GM19372 (cell line): ENCODE data around the gene ITGA1.
A peak's percentile ranks its signal among the peaks of the same experiment; 100 is the strongest.
"Not testable (repeated sequence)": the region's sequence is repeated elsewhere in the genome, so short reads cannot be mapped to it uniquely, and the experiment has no call there.

ENCODE experiments used
- ATAC-seq: cut with Tn5 transposase; IDR thresholded peaks from one replicate; pipeline ENCODE4 v1.9.1; 2021; ENCODE audit warnings: mild to moderate bottlenecking, low read depth, moderate library complexity; ENCODE audit not compliant: unreplicated experiment

The ITGA1 gene

GRCh38 chr5:52787600-52788504, at the start of gene ITGA1, which contains the start of gene PELO:
Gene ITGA1 (plus strand): TSS chr5:52787916. CDS start chr5:52788354, 438 bp downstream.
Gene PELO (plus strand): TSS chr5:52787916. CDS start chr5:52800395, 12,479 bp downstream.
- peak; percentile 71 for ATAC-seq

GRCh38 chr5:52738095-52738506, 49.6 kb upstream of the ITGA1 start:
- ATAC-seq = peak; percentile 63

GRCh38 chr5:52740007-52740406, 47.7 kb upstream of the ITGA1 start:
- ATAC-seq = no peak

GRCh38 chr5:52743012-52743411, 44.7 kb upstream of the ITGA1 start:
- ATAC-seq = no peak

- no peak for ATAC-seq
These were observed 44.2 kb upstream of the ITGA1 start for GRCh38 chr5:52743529-52743928.

GRCh38 chr5:52743970-52744369, 43.7 kb upstream of the ITGA1 start:
- ATAC-seq = no peak

- ATAC-seq = not testable (repeated sequence)
These were observed 42.8 kb upstream of the ITGA1 start for GRCh38 chr5:52744867-52745458.

- ATAC-seq = no peak
These were observed 41.2 kb upstream of the ITGA1 start for GRCh38 chr5:52746539-52746938.

GRCh38 chr5:52748590-52748989, 39.1 kb upstream of the ITGA1 start:
- no peak for ATAC-seq

GRCh38 chr5:52749666-52750065, 38.0 kb upstream of the ITGA1 start:
- ATAC-seq = no peak

GRCh38 chr5:52751137-52751536, 36.6 kb upstream of the ITGA1 start:
- no peak for ATAC-seq

- no peak for ATAC-seq
These were observed 33.7 kb upstream of the ITGA1 start for GRCh38 chr5:52754051-52754450.

- no peak for ATAC-seq
These were observed 30.2 kb upstream of the ITGA1 start for GRCh38 chr5:52757527-52757926.

- ATAC-seq = no peak
These were observed 29.7 kb upstream of the ITGA1 start for GRCh38 chr5:52758014-52758413.

- ATAC-seq = no peak
These were observed 28.4 kb upstream of the ITGA1 start for GRCh38 chr5:52759331-52759730.

- ATAC-seq = no peak
These were observed 26.9 kb upstream of the ITGA1 start for GRCh38 chr5:52760695-52761366.

GRCh38 chr5:52767217-52767743, 20.4 kb upstream of the ITGA1 start:
- no peak for ATAC-seq

- ATAC-seq = no peak
These were observed 19.8 kb upstream of the ITGA1 start for GRCh38 chr5:52767766-52768480.

- ATAC-seq = no peak
These were observed 18.7 kb upstream of the ITGA1 start for GRCh38 chr5:52769061-52769460.

- ATAC-seq = no peak
These were observed 17.3 kb upstream of the ITGA1 start for GRCh38 chr5:52770287-52770939.
